K562 (cell line): ENCODE measurements around the gene MBD3. TPM values are rescaled to one million over a fixed set of nuclear protein-coding genes. Genes with fewer than 3 reads are reported as not detected.

Experiments
- ATAC-seq: fragments of 200-7000 bp; cut with Tn5 transposase; 3 replicates; pipeline ENCODE4 v1.9.1; 2020; ENCODE audit warnings: moderate library complexity
- BruUV-seq: library from RNA; stranded (reverse); fragments of 400-500 nt; replicated peaks from 2 replicates; lab custom pipeline; 2021; lab: Mats Ljungman, UMichigan
- CTCF ChIA-PET: fragments of 300-600 bp; formaldehyde crosslinking; extraction: SDS; loops from one replicate; lab custom pipeline; 2021; ENCODE audit warnings: low intra/inter-chr PET ratio; lab: Yijun Ruan, JAX
- POLR2A ChIA-PET: fragments of 300-600, 350-650 bp; sonication (Branson Sonifier 250); formaldehyde crosslinking; extraction: SDS; loops from one replicate; lab custom pipeline; 2021; ENCODE audit warnings: antibody characterized with exemption, inconsistent platforms; lab: Yijun Ruan, JAX
- DNase-seq, 4 experiments: peaks; one replicate each; pipeline versions ENCODE4 v3.0.0 to v3.0.0-alpha.2; 2011 to 2018; ENCODE audit warnings: low spot score in 3 of 4, mixed read lengths in 3 of 4; ENCODE audit errors: extremely low read depth in 1 of 4
- FAIRE-seq: peaks from 2 replicates; lab custom pipeline; 2011; peaks lifted over from hg19 to GRCh38; lab: Jason Lieb, UNC
- H2AFZ ChIP-seq: 2 replicates; pipeline ENCODE4 v1.6.0; 2011; ENCODE audit warnings: low read depth, low read length, control low read depth, inconsistent platforms
- H3K27ac ChIP-seq: fragments of 200-600 bp; 3 replicates; pipeline ENCODE4 v1.8.0; 2011; ENCODE audit warnings: low read depth, mild to moderate bottlenecking, control low read depth, inconsistent platforms, low read length, moderate library complexity, mixed read lengths; ENCODE audit errors: extremely low read depth
- H3K27me3 ChIP-seq, 2 experiments: fragments of 300-600 bp in 1 of 2; 2 replicates in 1 of 2; 3 replicates in 1 of 2; pipeline versions ENCODE4 v1.6.0 to v1.8.0; 2011; ENCODE audit warnings: inconsistent platforms in 2 of 2, low read length in 2 of 2, mild to moderate bottlenecking in 1 of 2, mixed read lengths in 1 of 2, moderate library complexity in 1 of 2; ENCODE audit not compliant: control insufficient read depth in 2 of 2, insufficient read depth in 2 of 2
- H3K36me3 ChIP-seq: fragments of 300-600 bp; 3 replicates; pipeline ENCODE4 v1.8.0; 2011; ENCODE audit warnings: mild to moderate bottlenecking, low read length, inconsistent platforms; ENCODE audit not compliant: control insufficient read depth, insufficient read depth
- H3K4me1 ChIP-seq, 2 experiments: fragments of 200-600 bp in 1 of 2; replicated peaks in 1 of 2; 2 replicates in 1 of 2; 3 replicates in 1 of 2; pipeline versions ENCODE4 v1.5.1 to v1.8.0; 2011; ENCODE audit warnings: inconsistent platforms in 2 of 2, low read length in 2 of 2, mild to moderate bottlenecking in 1 of 2, mixed read lengths in 1 of 2, moderate library complexity in 1 of 2; ENCODE audit not compliant: control insufficient read depth in 2 of 2, insufficient read depth in 2 of 2
- H3K4me2 ChIP-seq: 2 replicates; pipeline ENCODE4 v1.6.1; 2011; ENCODE audit warnings: low read length, control low read depth, inconsistent platforms, mixed read lengths; ENCODE audit not compliant: insufficient read depth
- H3K4me3 ChIP-seq: fragments of 200-600 bp; sonication (generic), shearing (Covaris generic); 2 replicates; pipeline ENCODE4 v1.5.1; 2016; ENCODE audit warnings: control low read depth, inconsistent platforms
- H3K79me2 ChIP-seq: fragments of 200-600 bp; 3 replicates; pipeline ENCODE4 v1.8.0; 2011; ENCODE audit warnings: low read length, inconsistent platforms; ENCODE audit not compliant: control insufficient read depth, insufficient read depth
- H3K9ac ChIP-seq, 2 experiments: 2 replicates each; pipeline versions ENCODE4 v1.6.0 to v1.6.1; 2011; ENCODE audit warnings: low read depth in 2 of 2, low read length in 2 of 2, control low read depth in 1 of 2, inconsistent platforms in 1 of 2, mild to moderate bottlenecking in 1 of 2, mixed read lengths in 1 of 2; ENCODE audit not compliant: insufficient read depth in 1 of 2
- H3K9me1 ChIP-seq: one replicate; pipeline ENCODE4 v1.6.0; 2011; ENCODE audit warnings: inconsistent platforms, mild to moderate bottlenecking, low read length, moderate library complexity; ENCODE audit not compliant: control insufficient read depth, insufficient read depth
- H3K9me3 ChIP-seq: replicated peaks from 2 replicates; pipeline ENCODE4 v1.5.1; 2011; ENCODE audit warnings: low read depth, low read length, inconsistent platforms; ENCODE audit not compliant: control insufficient read depth, insufficient read depth
- H4K20me1 ChIP-seq: replicated peaks from 2 replicates; pipeline ENCODE4 v1.6.1; 2011; ENCODE audit warnings: low read length, inconsistent platforms, mixed read lengths; ENCODE audit not compliant: control insufficient read depth, insufficient read depth
- ETV1 ChIP-seq: fragments of 450-650 bp; conservative IDR thresholded peaks from 2 replicates; pipeline ENCODE4 v1.6.1; 2016; ENCODE audit warnings: missing genetic modification characterization, control low read depth, low read depth, missing compliant biosample characterization
- FIP1L1 ChIP-seq: fragments of 200-400 bp; formaldehyde crosslinking; IDR thresholded peaks from 2 replicates; pipeline ENCODE4 v1.6.1; 2018; ENCODE audit warnings: mild to moderate bottlenecking, low read depth, low read length; ENCODE audit not compliant: poor library complexity, severe bottlenecking
- HMGN3 ChIP-seq: IDR thresholded peaks from 2 replicates; pipeline ENCODE4 v1.6.1; 2011; ENCODE audit warnings: borderline replicate concordance, low read depth, mild to moderate bottlenecking, mixed read lengths, low read length; ENCODE audit not compliant: insufficient read length; ENCODE audit errors: extremely low read depth
- HNRNPL ChIP-seq: fragments of 200-400 bp; formaldehyde crosslinking; IDR thresholded peaks from 2 replicates; pipeline ENCODE4 v1.6.1; 2017; ENCODE audit warnings: low read depth, mild to moderate bottlenecking, low read length
- POLR2G ChIP-seq: fragments of 200-400 bp; formaldehyde crosslinking; IDR thresholded peaks from 2 replicates; pipeline ENCODE4 v1.6.1; 2017; ENCODE audit warnings: low read depth, mild to moderate bottlenecking, antibody characterized with exemption, low read length, moderate library complexity
- PURB ChIP-seq: sonication (generic); formaldehyde crosslinking; IDR thresholded peaks from 2 replicates; pipeline ENCODE4 v1.9.0; 2021; ENCODE audit warnings: low read depth, mild to moderate bottlenecking, missing genetic modification reagents
- RREB1 ChIP-seq: fragments of 250-450 bp; sonication (Bioruptor Pico); IDR thresholded peaks from 2 replicates; pipeline ENCODE4 v1.4.0; 2020
- ZNF778 ChIP-seq: fragments of 450-650 bp; formaldehyde crosslinking; IDR thresholded peaks from 2 replicates; pipeline ENCODE4 v1.4.0; 2020; ENCODE audit warnings: mild to moderate bottlenecking, moderate library complexity
- WGBS: fragments of 100-300 bp; shearing (Covaris generic); methylation state at CpG from one replicate; pipeline ENCODE4 v1.1.6; 2016; ENCODE audit warnings: low coverage, mixed read lengths; ENCODE audit not compliant: insufficient coverage; ENCODE audit errors: missing lambda C conversion rate; 5-methylcytosine and 5-hydroxymethylcytosine counted together
- in situ Hi-C: fragments of 300-500 bp; cut with MboI; formaldehyde crosslinking; loops from 4 replicates; pipeline ENCODE4 v1.15.0; 2018; ENCODE audit warnings: inconsistent platforms, mixed read lengths
- intact Hi-C: fragments of 100-400 bp; cut with micrococcal nuclease; formaldehyde crosslinking; loops from 2 replicates; pipeline ENCODE4 v1.14.2; 2022
- polyA plus RNA-seq, 8 experiments: library from polyadenylated mRNA; depleted of rRNA in 4 of 8; stranded (reverse) in 5 of 8; unstranded in 3 of 8; fragments of >200 nt; fragmentation: Nextera tagmentation in 2 of 8; fragmentation: Illumina TruSeq in 1 of 8; extraction: Ambion mirVana in 2 of 8; extraction: Trizol in 1 of 8; gene quantifications; 2 replicates each; pipeline versions ENCODE4 v1.2.1 to v1.2.3, GENCODE V29; 2011 to 2014; ENCODE audit warnings: inconsistent platforms in 1 of 8, missing spikeins in 1 of 8
- total RNA-seq, 7 experiments: library from RNA; depleted of rRNA in 6 of 7; stranded (reverse); fragments of >200 nt in 6 of 7; fragmentation: Illumina TruSeq in 2 of 7; extraction: Trizol in 2 of 7; gene quantifications; 2 replicates each; pipeline versions ENCODE4 v1.2.1 to v1.2.3, GENCODE V29; 2011 to 2021; ENCODE audit warnings: low replicate concordance in 1 of 7

MBD3 gene
- total and polyA plus RNA-seq, 9 of the 15 experiments (the other 6 are each of a cell fraction or from before 2014, with no cell fraction given): 0.24 to 137 (median 30.9) TPM

GRCh38 chr19:1577090-1577928 is 15.4 kb downstream of the MBD3 start:
- intact Hi-C loops: no loop called here

More at GRCh38 chr19:1577090-1577928, 15.4 kb downstream of the MBD3 start:
- Histone ChIP-seq H4K20me1 (no peaks in the 10 kb centered on the region; the same call in 1 of the 2 replicates), H3K79me2 (no peaks in the 10 kb centered on the region), H3K36me3 (peaks cover 58% of the 10 kb centered on the region; the same call in 2 of the 3 replicates), H3K27me3 (no peaks in the 10 kb centered on the region), H3K4me1 (peaks cover 7 to 47% of the 10 kb centered on the region in 2 experiments; a peak in 3 of 5 replicates), H3K9me3 (no peaks in the 10 kb centered on the region), H3K4me3 (no peak overlapping the region), H3K9ac (no peak overlapping the region), H3K27ac (no peak overlapping the region), H2AFZ (no peak overlapping the region), H3K9me1 (no peaks in the 10 kb centered on the region), H3K4me2 (no peak overlapping the region)
- TF ChIP-seq HMGN3: peak; percentile 9
- TF ChIP-seq ETV1 (tag): no peak
- TF ChIP-seq ZNF778: no peak
- no peak for TF ChIP-seq PURB
- peak; percentile 11 for TF ChIP-seq FIP1L1
- no peak for TF ChIP-seq RREB1 (CRISPR knock-in tag)
- peak; percentile 42; the same call in 1 of the 2 replicates for TF ChIP-seq POLR2G
- peak; percentile 74; the same call in 1 of the 2 replicates for TF ChIP-seq HNRNPL
- POLR2A ChIA-PET: interaction anchor here (0.5 to 4.0 kb wide), 2 partner anchors 13 to 24 kb away, joined by 3 to 40 read pairs; partner anchors contain the start of gene MBD3
- WGBS: 85% methylated on average over 30 of the region's 41 CpGs
- ATAC-seq: no peak
- no peak for FAIRE-seq
- BruUV-seq: no TSS peak
- no peak for DNase-seq
- CTCF ChIA-PET: no interaction called here
- in situ Hi-C loops: no loop called here
